NCI-H128 (cell line): ENCODE results near the gene KCNK16.

Experiments used
- DNase-seq: peaks from one replicate; lab custom pipeline; 2025; ENCODE audit not compliant: unreplicated experiment; lab: John Stamatoyannopoulos, UW

The KCNK16 gene

GRCh38 chr6:39281312-39281980 lies 41.1 kb downstream of the KCNK16 start:
- DNase-seq, result no peak

- DNase-seq, result no peak
Observed at GRCh38 chr6:39280247-39280731, 42.2 kb downstream of the KCNK16 start.

GRCh38 chr6:39279539-39279938 lies 43.0 kb downstream of the KCNK16 start:
- DNase-seq, result no peak

- no peak for DNase-seq
Observed at GRCh38 chr6:39276379-39276995, 46.0 kb downstream of the KCNK16 start.

- DNase-seq, result no peak
Observed at GRCh38 chr6:39274903-39275302, 47.6 kb downstream of the KCNK16 start.

- DNase-seq, result no peak
Observed at GRCh38 chr6:39274471-39274870, 48.0 kb downstream of the KCNK16 start.

GRCh38 chr6:39273406-39273821 lies 49.1 kb downstream of the KCNK16 start:
- DNase-seq, result no peak

GRCh38 chr6:39269961-39270360 lies 52.5 kb downstream of the KCNK16 start:
- no peak for DNase-seq

- DNase-seq, result no peak
Observed at GRCh38 chr6:39268721-39269120, 53.8 kb downstream of the KCNK16 start.

- no peak for DNase-seq
Observed at GRCh38 chr6:39268171-39268570, 54.3 kb downstream of the KCNK16 start.

- DNase-seq, result no peak
Observed at GRCh38 chr6:39266782-39267355, 55.6 kb downstream of the KCNK16 start.

GRCh38 chr6:39266375-39266774 lies 56.1 kb downstream of the KCNK16 start:
- no peak for DNase-seq
